ENCODE results near the gene SCRT2. TPM values are rescaled to one million over a fixed set of nuclear protein-coding genes. Genes with fewer than 3 reads are reported as not detected.
"Not testable (repeated sequence)": the region's sequence is repeated elsewhere in the genome, so short reads cannot be mapped to it uniquely, and the experiment has no call there.

Gene SCRT2
- total RNA-seq, 1 experiment from 2014 or later = not detected

DNA sequence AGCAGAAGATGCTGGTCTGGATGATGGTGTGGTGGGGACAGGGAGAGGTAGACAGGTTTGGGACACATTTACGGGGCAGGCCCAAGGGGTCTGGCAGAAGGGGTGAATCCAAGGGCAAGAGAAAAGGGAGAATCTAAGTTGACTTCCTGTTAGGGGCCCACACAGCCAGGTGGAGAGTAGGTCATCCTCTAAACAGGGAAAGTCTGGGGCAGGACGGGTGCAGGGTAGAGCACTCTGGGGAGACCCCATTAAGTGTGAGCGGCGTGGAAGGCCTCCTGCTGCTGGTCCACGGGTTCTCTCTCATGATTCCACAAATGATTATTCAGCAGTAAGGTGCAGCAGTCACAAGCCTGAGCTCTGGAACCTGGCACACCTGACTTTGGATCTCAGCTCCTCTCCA is 25.3 kb downstream of the SCRT2 start:
- no peak overlapping the region for H3K4me3 ChIP-seq
- H3K27me3 ChIP-seq = no peaks in the 10 kb centered on the region
- H3K36me3 ChIP-seq = peaks cover 26% of the 10 kb centered on the region
- no peak for DNase-seq
- H3K9me3 ChIP-seq = no peaks in the 10 kb centered on the region

DNA sequence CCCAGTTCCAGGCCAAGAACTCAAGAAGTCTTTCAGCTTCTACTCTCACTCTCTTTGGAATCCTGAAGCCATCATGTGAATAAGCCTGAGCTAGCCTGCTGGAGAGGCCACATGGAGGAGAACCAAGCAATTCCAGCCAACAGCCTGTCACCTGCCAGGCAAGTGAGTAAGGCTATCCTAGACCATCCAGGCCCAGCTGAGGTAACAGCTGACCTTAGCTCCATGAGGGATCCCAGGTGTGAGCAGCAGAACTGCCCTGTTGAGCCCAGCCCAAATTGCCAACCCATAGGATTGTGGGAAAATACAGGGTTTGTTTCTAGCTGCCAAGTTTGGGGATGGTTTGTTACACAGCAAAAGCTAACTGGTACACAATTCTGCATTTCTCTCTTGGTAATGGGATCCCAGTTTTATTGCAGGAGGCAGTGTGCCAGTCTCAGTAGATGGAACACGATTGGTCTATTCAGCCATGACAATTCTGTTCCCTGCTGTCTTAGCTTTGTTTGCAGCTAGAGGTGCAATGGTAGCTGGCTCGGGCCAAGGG is 28.1 kb downstream of the SCRT2 start:
- Histone ChIP-seq H3K9me3 (no peaks in the 10 kb centered on the region), H3K27me3 (no peaks in the 10 kb centered on the region), H3K36me3 (peaks cover 26% of the 10 kb centered on the region), H3K4me3 (no peak overlapping the region)
- DNase-seq = no peak

DNA sequence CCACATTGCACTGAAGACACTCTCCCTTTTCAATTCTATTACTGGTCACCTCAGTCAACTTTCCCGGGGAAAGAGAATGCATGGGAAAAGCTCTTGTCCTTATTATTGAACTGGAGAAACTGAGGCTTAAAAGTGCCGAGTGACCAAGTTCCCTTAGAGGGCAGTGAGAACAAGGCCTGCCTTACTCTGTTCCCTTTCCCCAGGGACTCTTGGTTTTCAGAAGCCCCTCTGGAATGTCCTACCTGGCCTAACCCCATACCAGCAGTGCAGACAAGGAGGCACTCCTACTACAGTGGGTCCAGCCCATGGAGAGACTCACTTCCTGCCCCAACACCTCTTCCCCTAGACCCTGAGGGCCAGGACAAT is 28.8 kb downstream of the SCRT2 start:
- peaks cover 26% of the 10 kb centered on the region for H3K36me3 ChIP-seq
- H3K4me3 ChIP-seq = no peak overlapping the region
- DNase-seq = no peak
- no peaks in the 10 kb centered on the region for H3K27me3 ChIP-seq
- H3K9me3 ChIP-seq = no peaks in the 10 kb centered on the region

DNA sequence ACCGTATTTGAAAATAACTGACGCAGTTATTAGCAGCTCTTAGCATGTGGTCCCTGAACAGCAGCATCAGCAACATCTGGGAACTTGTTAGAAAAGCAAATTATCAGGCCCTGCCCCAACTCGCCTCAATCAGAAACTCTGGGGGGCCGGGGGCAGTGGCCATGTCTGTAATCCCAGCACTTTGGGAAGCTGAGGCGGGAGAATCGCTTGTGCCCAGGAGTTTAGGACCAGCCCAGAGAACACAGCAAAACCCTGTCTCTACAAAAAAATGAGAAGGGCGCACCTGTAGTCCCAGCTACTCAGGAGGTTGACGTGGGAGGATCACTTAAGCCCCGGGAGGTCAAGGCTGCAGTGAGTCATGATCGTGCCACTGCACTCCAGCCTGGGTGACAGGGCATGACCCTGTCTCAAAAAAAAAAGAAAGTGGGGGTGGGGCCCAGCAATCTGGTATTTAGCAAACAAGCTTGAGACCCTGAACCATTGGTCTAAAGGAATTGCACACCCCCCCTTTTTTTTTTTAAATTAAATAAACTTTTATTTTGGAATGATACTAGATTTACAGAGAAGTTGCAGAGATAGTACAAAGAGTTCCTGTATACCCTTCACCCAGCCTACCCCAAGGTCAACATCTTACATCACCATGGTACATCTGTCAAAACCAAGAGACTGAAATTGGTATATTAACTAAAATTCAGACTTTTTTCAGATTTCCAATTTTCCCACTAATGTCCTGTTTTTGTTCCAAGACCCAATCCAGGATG is 29.3 kb downstream of the SCRT2 start:
- no peak overlapping the region for H3K4me3 ChIP-seq

DNA sequence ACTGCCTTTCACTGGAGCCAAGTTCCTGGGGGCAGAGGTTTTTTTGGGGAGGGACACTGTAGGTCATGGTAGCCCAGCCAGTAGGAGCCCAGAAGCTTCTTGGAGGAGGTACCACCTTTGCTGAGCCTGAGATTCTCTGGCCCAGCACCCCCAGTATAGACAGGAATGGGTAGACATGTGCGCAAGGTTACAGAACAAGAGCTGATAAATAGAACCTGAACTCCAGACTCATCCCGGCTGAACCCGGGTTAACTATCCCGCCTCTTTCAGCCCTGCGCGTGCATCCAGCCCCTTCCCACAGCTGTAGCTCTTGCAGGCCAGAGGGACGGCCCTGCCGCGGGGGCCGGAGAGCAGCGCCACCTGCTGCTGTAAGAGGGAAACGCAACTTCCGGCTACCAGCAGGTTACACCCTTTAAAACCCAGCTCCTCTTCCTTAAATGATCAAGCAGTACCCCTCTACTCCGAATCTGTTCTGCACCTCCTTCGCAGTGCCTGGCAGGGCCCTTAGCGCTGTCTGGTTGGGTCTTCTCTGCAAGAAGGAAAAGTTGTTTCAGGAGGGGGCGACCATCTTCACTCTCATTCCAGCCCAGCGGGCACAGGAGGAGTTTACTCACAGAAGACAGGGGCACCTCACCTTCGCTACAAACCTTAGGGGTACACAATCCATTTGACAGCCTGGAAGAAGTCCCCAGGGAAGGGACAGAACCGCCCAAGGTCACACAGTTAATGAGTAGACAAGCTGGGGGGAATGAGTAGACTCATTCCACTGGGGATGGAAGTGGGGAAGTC is 30.1 kb downstream of the SCRT2 start:
- peak; percentile 48 for DNase-seq
- Histone ChIP-seq H3K27me3 (no peaks in the 10 kb centered on the region), H3K9me3 (no peaks in the 10 kb centered on the region), H3K36me3 (peaks cover 23% of the 10 kb centered on the region), H3K4me3 (no peak overlapping the region)

More for the DNA sequence above, 29.3 kb downstream of the SCRT2 start:
- H3K27me3 ChIP-seq = no peaks in the 10 kb centered on the region
- peaks cover 26% of the 10 kb centered on the region for H3K36me3 ChIP-seq
- no peak for DNase-seq
- no peaks in the 10 kb centered on the region for H3K9me3 ChIP-seq

DNA sequence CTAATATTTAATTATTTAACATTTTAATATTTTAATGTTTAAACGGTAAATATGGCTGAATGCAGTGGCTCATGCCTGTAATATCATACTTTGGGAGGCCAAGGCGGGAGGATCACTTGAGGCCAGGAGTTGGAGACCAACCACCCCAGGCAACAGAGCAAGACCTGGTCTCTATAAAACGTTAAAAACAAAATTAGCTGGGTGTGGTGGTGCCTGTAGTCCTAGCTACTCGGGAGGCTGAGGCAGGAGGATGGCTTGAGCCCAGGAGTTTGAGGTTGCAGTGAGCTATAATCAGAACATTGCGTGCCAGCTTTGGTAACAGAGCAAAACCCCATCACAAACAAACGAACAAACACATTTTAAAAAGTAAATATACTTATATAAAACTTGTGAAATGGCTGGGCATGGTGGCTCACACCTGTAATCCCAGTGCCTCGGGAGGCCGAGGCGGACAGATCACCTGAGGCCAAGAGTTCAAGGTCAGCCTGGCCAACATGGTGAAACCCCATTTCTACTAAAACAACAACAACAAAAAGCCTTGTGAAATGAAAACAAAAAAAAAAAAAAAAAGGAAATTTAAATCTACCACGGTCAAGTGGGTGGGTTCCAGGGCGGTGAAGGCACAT is 30.8 kb downstream of the SCRT2 start:
- DNase-seq = no peak
- H3K36me3 ChIP-seq = peaks cover 18% of the 10 kb centered on the region
- no peaks in the 10 kb centered on the region for H3K9me3 ChIP-seq
- H3K27me3 ChIP-seq = no peaks in the 10 kb centered on the region
- H3K4me3 ChIP-seq = no peak overlapping the region

DNA sequence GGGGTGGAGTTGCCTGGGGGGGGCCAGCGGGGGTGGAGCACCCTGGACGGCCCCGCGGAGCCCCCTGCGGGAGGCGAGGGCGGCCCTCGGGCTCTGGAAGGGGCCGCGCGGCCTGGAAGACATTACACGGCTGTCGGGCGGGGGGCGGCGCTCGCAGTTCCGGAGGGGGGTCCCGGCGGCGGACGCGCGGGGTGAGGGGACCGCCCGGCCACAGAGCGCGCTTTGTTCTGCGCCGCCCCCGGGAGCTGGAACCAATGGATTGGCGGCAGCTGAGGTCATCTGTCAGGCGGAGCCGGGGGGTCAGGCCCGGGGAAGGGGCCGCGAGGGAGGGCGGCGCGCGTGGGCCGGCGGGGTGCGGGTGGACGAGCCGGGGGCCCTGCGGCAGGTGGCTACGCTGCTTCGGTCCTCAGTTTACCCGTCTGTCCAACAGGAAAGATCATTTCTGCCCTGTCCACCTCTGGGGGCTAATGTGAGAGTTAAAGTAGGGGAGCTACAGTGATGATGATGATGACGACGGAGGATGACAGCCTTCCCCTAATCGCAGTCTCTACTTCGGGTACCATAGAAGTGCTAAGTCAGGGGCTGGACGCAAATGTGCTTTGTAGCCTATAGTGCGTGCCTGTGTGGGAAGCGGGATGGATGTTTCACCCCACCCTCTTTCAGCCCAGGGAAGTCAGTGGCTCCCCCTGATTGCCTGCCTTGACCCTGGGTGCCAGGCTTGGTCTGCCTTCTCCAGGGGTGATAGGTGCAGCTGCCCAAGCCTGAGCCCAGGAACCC is 33.0 kb downstream of the SCRT2 start:
- H3K36me3 ChIP-seq = peaks cover 2% of the 10 kb centered on the region
- H3K9me3 ChIP-seq = no peaks in the 10 kb centered on the region
- no peak for DNase-seq
- H3K4me3 ChIP-seq = no peak overlapping the region
- H3K27me3 ChIP-seq = no peaks in the 10 kb centered on the region

DNA sequence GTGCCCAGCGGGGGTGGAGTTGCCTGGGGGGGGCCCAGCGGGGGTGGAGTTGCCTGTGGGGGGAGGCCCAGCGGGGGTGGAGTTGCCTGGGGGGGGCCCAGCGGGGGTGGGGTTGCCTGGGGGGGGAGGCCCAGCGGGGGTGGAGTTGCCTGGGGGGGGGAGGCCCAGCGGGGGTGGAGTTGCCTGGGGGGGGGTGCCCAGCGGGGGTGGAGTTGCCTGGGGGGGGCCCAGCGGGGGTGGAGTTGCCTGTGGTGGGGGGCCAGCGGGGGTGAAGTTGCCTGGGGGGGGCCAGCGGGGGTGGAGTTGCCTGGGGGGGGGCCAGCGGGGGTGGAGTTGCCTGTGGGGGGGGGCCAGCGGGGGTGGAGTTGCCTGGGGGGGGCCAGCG is 33.6 kb downstream of the SCRT2 start:
- not testable (repeated sequence) for H3K4me3 ChIP-seq, H3K9me3 ChIP-seq, H3K27me3 ChIP-seq, H3K36me3 ChIP-seq, DNase-seq

DNA sequence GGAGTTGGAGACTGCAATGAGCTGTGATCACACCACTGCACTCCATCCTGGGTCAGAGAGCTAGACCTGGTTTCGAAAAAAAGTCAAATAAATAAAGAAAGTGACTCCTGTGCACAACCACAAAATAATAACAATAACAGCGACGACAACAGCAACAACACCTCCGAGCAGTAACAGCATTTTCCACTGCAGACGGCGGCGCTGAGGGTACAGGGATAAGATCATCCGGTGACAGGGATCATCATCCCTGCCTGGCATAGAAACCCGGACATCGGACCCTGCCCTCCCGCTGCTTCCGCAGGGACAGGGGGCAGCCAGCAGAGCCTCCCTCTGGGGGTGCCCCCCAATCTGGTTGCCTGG is 34.1 kb downstream of the SCRT2 start:
- H3K27me3 ChIP-seq = no peaks in the 10 kb centered on the region
- DNase-seq = no peak
- no peak overlapping the region for H3K4me3 ChIP-seq
- no peaks in the 10 kb centered on the region for H3K36me3 ChIP-seq
- no peaks in the 10 kb centered on the region for H3K9me3 ChIP-seq

DNA sequence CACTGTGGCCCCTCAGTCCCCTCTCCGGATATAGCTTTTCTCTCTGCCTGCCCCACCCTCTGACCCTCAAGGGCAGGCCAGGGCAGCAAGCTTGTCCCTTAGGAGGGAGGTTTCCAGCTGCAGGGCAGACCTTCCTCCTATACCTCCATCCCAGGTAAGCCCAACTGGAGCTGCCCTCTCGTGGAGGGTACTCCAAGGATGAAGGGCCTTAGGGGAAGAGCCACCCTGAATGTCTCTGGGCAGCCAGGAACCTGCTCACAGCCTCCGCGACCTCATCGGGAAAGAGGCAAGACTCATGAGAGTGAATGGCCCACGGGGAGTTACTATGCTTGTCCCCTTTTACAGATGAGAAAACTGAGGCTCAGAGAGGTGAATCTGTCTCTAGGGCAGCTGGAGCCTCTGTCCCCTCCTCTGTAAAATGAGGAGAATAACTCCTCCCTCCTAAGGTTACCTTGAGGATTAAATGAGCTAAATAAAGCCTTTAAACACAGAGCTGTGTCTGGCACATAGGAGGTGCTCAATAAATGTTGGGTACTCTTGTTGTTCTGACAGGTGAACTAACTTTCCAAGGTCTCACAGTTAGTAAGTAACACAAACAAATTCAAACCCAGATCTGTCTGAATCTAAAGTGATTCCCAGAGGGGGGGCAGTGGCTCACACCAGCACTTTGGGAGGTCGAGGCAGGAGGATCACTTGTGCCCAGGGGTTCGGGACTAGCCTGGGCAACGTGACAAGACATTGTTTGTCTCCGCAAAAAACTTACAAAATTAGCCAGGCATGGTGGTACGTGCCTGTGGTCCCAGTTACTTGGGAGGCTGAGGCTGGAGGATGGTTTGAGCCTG is 34.7 kb downstream of the SCRT2 start:
- no peaks in the 10 kb centered on the region for H3K27me3 ChIP-seq
- no peaks in the 10 kb centered on the region for H3K36me3 ChIP-seq
- no peaks in the 10 kb centered on the region for H3K9me3 ChIP-seq
- H3K4me3 ChIP-seq = no peak overlapping the region
- DNase-seq = no peak

DNA sequence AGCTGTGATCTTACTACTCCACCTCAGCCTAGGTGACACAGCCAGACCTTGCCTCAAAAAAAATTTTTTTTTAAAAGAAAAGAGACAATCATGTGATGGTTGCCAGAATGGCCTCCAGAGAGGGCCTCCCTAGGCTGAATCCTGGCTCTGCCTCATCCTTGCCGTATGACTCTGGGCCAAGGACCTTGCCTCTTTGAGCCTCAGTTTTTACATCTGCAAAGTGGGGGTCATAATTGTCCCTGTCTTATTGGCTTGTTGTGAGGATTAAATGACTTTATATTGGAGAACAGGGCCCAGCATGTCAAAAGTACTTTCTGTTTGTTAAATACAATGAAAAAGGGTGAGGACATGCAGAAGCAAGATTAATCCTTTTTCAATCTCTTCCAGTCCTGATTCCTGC is 37.0 kb downstream of the SCRT2 start:
- no peak for DNase-seq
- no peaks in the 10 kb centered on the region for H3K36me3 ChIP-seq
- no peak overlapping the region for H3K4me3 ChIP-seq

DNA sequence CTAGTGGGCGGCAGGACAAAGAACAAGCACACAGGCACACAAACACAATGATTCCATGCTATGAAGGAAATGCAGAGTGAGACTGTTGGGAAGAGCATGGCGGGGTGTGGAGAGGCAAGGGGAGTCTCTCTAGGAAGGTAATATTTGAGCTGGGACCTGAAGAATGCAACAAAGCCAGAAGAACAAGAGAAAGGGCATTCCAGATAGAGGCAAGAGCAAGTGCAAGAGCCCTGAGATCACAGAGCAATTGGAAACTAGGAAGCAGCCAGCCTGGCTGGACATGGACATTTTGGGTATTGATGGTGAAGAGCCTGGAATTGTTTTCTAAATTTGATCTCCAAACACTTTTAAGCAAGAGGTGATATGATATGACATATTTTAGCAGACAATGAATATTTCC is 38.0 kb downstream of the SCRT2 start:
- Histone ChIP-seq H3K4me3 (no peak overlapping the region), H3K27me3 (no peaks in the 10 kb centered on the region), H3K9me3 (no peaks in the 10 kb centered on the region), H3K36me3 (no peaks in the 10 kb centered on the region)
- no peak for DNase-seq

More for the DNA sequence above, 37.0 kb downstream of the SCRT2 start:
- Histone ChIP-seq H3K9me3 (no peaks in the 10 kb centered on the region), H3K27me3 (no peaks in the 10 kb centered on the region)

DNA sequence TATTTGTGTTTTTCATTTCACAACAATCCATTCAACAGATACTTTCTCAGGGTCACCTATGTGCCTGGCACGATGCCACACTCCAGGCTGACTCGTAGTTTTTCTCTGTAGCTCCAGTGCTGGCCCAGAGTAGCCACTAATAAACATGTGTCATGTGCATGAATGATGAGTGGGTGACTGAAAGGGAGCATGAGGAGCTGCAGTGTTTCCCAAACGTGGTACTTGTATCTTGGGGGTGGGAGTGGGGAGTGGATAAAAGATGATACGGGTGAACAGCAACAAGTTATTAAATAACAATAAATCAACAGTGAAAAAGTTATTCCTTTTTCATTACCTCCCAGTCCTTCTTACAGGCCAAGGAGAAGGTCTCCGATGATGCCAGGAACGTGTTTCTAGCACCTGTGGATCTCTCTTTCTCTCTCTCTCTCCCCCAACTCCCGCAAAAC is 39.7 kb downstream of the SCRT2 start:
- no peak for DNase-seq
- no peaks in the 10 kb centered on the region for H3K36me3 ChIP-seq
- H3K4me3 ChIP-seq = no peak overlapping the region

DNA sequence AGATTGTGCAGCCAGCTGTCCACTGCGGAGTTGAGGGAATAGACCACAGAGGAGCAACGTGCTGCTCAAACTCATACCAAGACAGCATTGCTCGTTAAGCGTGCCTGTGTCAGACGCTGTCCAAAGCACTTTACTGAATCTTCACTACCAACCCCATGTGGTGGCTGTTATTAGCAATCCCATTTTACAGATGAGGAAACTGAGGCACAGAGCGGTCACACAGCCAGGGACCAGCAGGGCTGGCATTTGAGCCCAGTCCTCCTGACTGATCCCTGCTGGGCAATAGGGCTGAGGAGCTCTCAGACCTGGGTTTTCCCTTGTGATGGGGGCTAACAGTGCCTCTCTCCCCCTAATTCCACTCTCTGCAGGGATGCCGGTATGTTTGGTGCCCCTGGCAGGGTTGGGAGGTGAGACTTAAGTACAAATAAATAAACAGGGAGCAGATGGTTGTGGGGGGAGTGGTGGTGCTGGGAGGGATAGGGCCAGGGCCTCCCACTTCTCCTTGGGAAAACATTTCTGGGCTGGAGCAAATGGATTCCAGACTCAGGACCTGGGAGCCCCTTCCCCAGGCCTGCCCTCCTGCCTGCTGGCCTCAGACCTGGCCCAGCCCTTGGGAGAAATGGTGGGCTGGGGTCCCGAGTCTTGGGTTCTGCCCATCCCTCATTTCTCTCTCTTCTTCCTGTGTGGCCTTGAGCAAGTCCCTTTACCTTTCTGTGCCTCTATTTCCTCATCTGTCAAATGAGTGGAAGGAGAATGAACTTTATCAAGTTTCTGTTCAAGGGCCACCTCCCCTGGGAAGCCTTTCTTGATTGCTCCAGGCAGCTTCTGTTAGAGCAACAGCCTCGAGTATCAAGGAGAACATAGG is 40.3 kb downstream of the SCRT2 start:
- DNase-seq = no peak
- Histone ChIP-seq H3K27me3 (no peaks in the 10 kb centered on the region), H3K4me3 (no peak overlapping the region), H3K36me3 (no peaks in the 10 kb centered on the region), H3K9me3 (no peaks in the 10 kb centered on the region)

More for the DNA sequence above, 39.7 kb downstream of the SCRT2 start:
- H3K9me3 ChIP-seq = no peaks in the 10 kb centered on the region
- H3K27me3 ChIP-seq = no peaks in the 10 kb centered on the region

Data from MG63 (cell line).